Peyer's patch (tissue), 4 donors: ENCODE data around the gene C1QTNF9. TPM values are rescaled to one million over a fixed set of nuclear protein-coding genes. Genes with fewer than 3 reads are reported as not detected.
"Not testable (repeated sequence)": the region's sequence is repeated elsewhere in the genome, so short reads cannot be mapped to it uniquely, and the experiment has no call there.

Experiments
- DNase-seq, 3 donors: peaks; one replicate each; pipeline ENCODE4 v3.0.0-alpha.2; 2017 to 2019
- H3K27ac ChIP-seq, 4 donors: fragments of 200-600 bp; sonication (generic); one replicate each; pipeline ENCODE4 v1.5.1; 2016 to 2019
- H3K27me3 ChIP-seq, 2 donors: fragments of 200-600 bp; sonication (generic); one replicate each; pipeline ENCODE4 v1.5.1; 2019
- H3K36me3 ChIP-seq, 3 donors: fragments of 200-600 bp; sonication (generic); one replicate each; pipeline ENCODE4 v1.5.1; 2016 to 2019
- H3K4me1 ChIP-seq, 4 donors: fragments of 200-600 bp; sonication (generic); one replicate each; pipeline ENCODE4 v1.5.1; 2016 to 2019
- H3K4me3 ChIP-seq, 4 donors: fragments of 200-600 bp; sonication (generic); 1 replicate in 3 of 4; 2 replicates in 1 of 4; pipeline ENCODE4 v1.5.1; 2016 to 2019; ENCODE audit warnings: mild to moderate bottlenecking in 1 of 4
- H3K9me3 ChIP-seq, 4 donors: fragments of 200-600 bp; sonication (generic); one replicate each; pipeline ENCODE4 v1.5.1; 2016 to 2019; ENCODE audit warnings: mild to moderate bottlenecking in 1 of 4
- CTCF ChIP-seq, 6 experiments: fragments of 450-650 bp in 4 of 6; fragments of 200-600 bp in 2 of 6; sonication (generic) in 1 of 6; IDR thresholded peaks; one replicate each; pipeline ENCODE4 v1.5.1; 2017 to 2019; ENCODE audit warnings: antibody characterized with exemption in 6 of 6, mild to moderate bottlenecking in 3 of 6, moderate library complexity in 1 of 6
- POLR2A ChIP-seq, 2 donors: fragments of 450-650 bp; IDR thresholded peaks; one replicate each; pipeline ENCODE4 v1.5.1; 2017; ENCODE audit warnings: antibody characterized with exemption in 2 of 2, mild to moderate bottlenecking in 2 of 2, moderate library complexity in 2 of 2
- total RNA-seq, 4 donors: library from RNA; depleted of rRNA; stranded (reverse); fragments of >200 nt; gene quantifications; one replicate each; pipeline ENCODE4 v1.1.0, GENCODE V29; 2016

The C1QTNF9 gene
- total RNA-seq, 4 donors from 2014 or later: 0.40 TPM; not detected in 3

GRCh38 chr13:24341439-24341838, 32.1 kb downstream of the C1QTNF9 start:
- TF ChIP-seq POLR2A (IDR thresholded peaks at IDR 0.05) (no peak), CTCF (IDR thresholded peaks at IDR 0.05) (no peak)
- no peaks in the 10 kb centered on the region for H3K9me3 ChIP-seq
- no peaks in the 10 kb centered on the region for H3K4me1 ChIP-seq
- no peaks in the 10 kb centered on the region for H3K27me3 ChIP-seq
- H3K4me3 ChIP-seq: no peak overlapping the region
- no peak for DNase-seq
- H3K36me3 ChIP-seq: no peaks in the 10 kb centered on the region
- H3K27ac ChIP-seq: no peak overlapping the region

- Histone ChIP-seq H3K27ac (peak overlapping the region in 3 of 4 donors; percentile 83 to 95 (median 91)), H3K9me3 (no peaks in the 10 kb centered on the region), H3K36me3 (no peaks in the 10 kb centered on the region), H3K27me3 (no peaks in the 10 kb centered on the region), H3K4me1 (no peaks in the 10 kb centered on the region), H3K4me3 (peak overlapping the region in 2 of 4 donors; percentile 17 to 21)
- TF ChIP-seq CTCF (IDR thresholded peaks at IDR 0.05): peak in 1 of 6 experiments; percentile 4
- no peak for TF ChIP-seq POLR2A (IDR thresholded peaks at IDR 0.05)
- DNase-seq: no peak
These were observed 39.0 kb downstream of the C1QTNF9 start for GRCh38 chr13:24348385-24348784.

GRCh38 chr13:24348797-24349515, 39.6 kb downstream of the C1QTNF9 start:
- no peaks in the 10 kb centered on the region for H3K4me1 ChIP-seq
- H3K9me3 ChIP-seq: no peaks in the 10 kb centered on the region
- H3K36me3 ChIP-seq: no peaks in the 10 kb centered on the region
- DNase-seq: peak in 2 of 3 donors; percentile 75 to 80
- TF ChIP-seq POLR2A (IDR thresholded peaks at IDR 0.05): peak in 1 of 2 donors; percentile 40
- TF ChIP-seq CTCF (IDR thresholded peaks at IDR 0.05): no peak
- H3K4me3 ChIP-seq: peak overlapping the region in 2 of 4 donors; percentile 17 to 21
- H3K27ac ChIP-seq: peak overlapping the region in 3 of 4 donors; percentile 83 to 95 (median 91)
- no peaks in the 10 kb centered on the region for H3K27me3 ChIP-seq

GRCh38 chr13:24349778-24350664, 40.6 kb downstream of the C1QTNF9 start:
- H3K27me3 ChIP-seq, H3K36me3 ChIP-seq, H3K4me1 ChIP-seq, H3K4me3 ChIP-seq, DNase-seq, H3K9me3 ChIP-seq: not testable (repeated sequence)
- peak overlapping the region in 3 of 4 donors; percentile 83 to 95 (median 91) for H3K27ac ChIP-seq

- TF ChIP-seq CTCF (IDR thresholded peaks at IDR 0.05) (no peak), POLR2A (IDR thresholded peaks at IDR 0.05) (no peak)
- DNase-seq: no peak
- no peak overlapping the region for H3K4me3 ChIP-seq
- no peaks in the 10 kb centered on the region for H3K36me3 ChIP-seq
- no peaks in the 10 kb centered on the region for H3K9me3 ChIP-seq
- no peak overlapping the region for H3K27ac ChIP-seq
- no peaks in the 10 kb centered on the region for H3K4me1 ChIP-seq
- H3K27me3 ChIP-seq: no peaks in the 10 kb centered on the region
These were observed 42.0 kb downstream of the C1QTNF9 start for GRCh38 chr13:24351423-24351822.

GRCh38 chr13:24353736-24354135, 44.4 kb downstream of the C1QTNF9 start:
- no peak overlapping the region for H3K4me3 ChIP-seq
- TF ChIP-seq CTCF (IDR thresholded peaks at IDR 0.05) (no peak), POLR2A (IDR thresholded peaks at IDR 0.05) (no peak)
- H3K9me3 ChIP-seq: no peaks in the 10 kb centered on the region
- no peaks in the 10 kb centered on the region for H3K27me3 ChIP-seq
- no peak overlapping the region for H3K27ac ChIP-seq
- H3K36me3 ChIP-seq: no peaks in the 10 kb centered on the region
- no peaks in the 10 kb centered on the region for H3K4me1 ChIP-seq
- no peak for DNase-seq
